ENCODE results near the gene SETD3. TPM values are rescaled to one million over a fixed set of nuclear protein-coding genes. Genes with fewer than 3 reads are reported as not detected.

Gene SETD3
- total RNA-seq, 6 experiments from 2014 or later, result 24.7 to 42.0 (median 28.8) TPM

GRCh38 chr14:99408971-99409289 is 71.7 kb downstream of the SETD3 start:
- no peak overlapping the region for H3K4me3 ChIP-seq
- ATAC-seq (no peak), DNase-seq (no peak)
- peaks cover 0 to 26% (median 1%) of the 10 kb centered on the region in 4 donors for H3K36me3 ChIP-seq
- intact Hi-C loops (cut with DNase I), result no loop called here
- H3K9me3 ChIP-seq, result no peaks in the 10 kb centered on the region
- no peak for TF ChIP-seq CTCF (IDR thresholded peaks at IDR 0.05)
- TF ChIP-seq POLR2A (IDR thresholded peaks at IDR 0.05), result no peak
- no peaks in the 10 kb centered on the region for H3K4me1 ChIP-seq
- WGBS (ENCODE audit: insufficient coverage, low coverage, low lambda C conversion rate, missing lambda C conversion rate), result 81% methylated on average over 5 of the region's 7 CpGs
- H3K27me3 ChIP-seq, result no peaks in the 10 kb centered on the region
- no peak overlapping the region for H3K27ac ChIP-seq

GRCh38 chr14:99408286-99408970 is 72.2 kb downstream of the SETD3 start:
- no peaks in the 10 kb centered on the region for H3K4me1 ChIP-seq
- no peak overlapping the region for H3K27ac ChIP-seq
- H3K27me3 ChIP-seq, result no peaks in the 10 kb centered on the region
- WGBS (ENCODE audit: insufficient coverage, low coverage, low lambda C conversion rate, missing lambda C conversion rate), result 92% methylated on average over 3 of the region's 8 CpGs
- no peak for DNase-seq
- intact Hi-C loops (cut with DNase I), result no loop called here
- ATAC-seq, result peak in 1 of 4 donors; percentile 38
- H3K4me3 ChIP-seq, result no peak overlapping the region
- H3K9me3 ChIP-seq, result no peaks in the 10 kb centered on the region
- H3K36me3 ChIP-seq, result peaks cover 0 to 28% (median 1%) of the 10 kb centered on the region in 4 donors
- TF ChIP-seq CTCF (IDR thresholded peaks at IDR 0.05), result no peak
- no peak for TF ChIP-seq POLR2A (IDR thresholded peaks at IDR 0.05)

GRCh38 chr14:99407416-99407815 is 73.2 kb downstream of the SETD3 start:
- 96% methylated on average over 10 of the region's 11 CpGs for WGBS (ENCODE audit: insufficient coverage, low coverage, low lambda C conversion rate, missing lambda C conversion rate)
- no peaks in the 10 kb centered on the region for H3K27me3 ChIP-seq
- ATAC-seq, result peak in 1 of 4 donors; percentile 25
- H3K4me3 ChIP-seq, result no peak overlapping the region
- H3K36me3 ChIP-seq, result peaks cover 0 to 24% (median 1%) of the 10 kb centered on the region in 4 donors
- TF ChIP-seq CTCF (IDR thresholded peaks at IDR 0.05) (no peak), POLR2A (IDR thresholded peaks at IDR 0.05) (no peak)
- H3K4me1 ChIP-seq, result peaks cover 0 to 2% (median under 1%) of the 10 kb centered on the region in 4 donors
- no peak for DNase-seq
- intact Hi-C loops (cut with DNase I), result no loop called here
- H3K27ac ChIP-seq, result no peak overlapping the region
- H3K9me3 ChIP-seq, result no peaks in the 10 kb centered on the region

- H3K4me1 ChIP-seq, result peaks cover 0 to 11% (median 4%) of the 10 kb centered on the region in 4 donors
- H3K9me3 ChIP-seq, result no peaks in the 10 kb centered on the region
- no peak for DNase-seq
- H3K27me3 ChIP-seq, result no peaks in the 10 kb centered on the region
- H3K4me3 ChIP-seq, result no peak overlapping the region
- H3K27ac ChIP-seq, result no peak overlapping the region
- no peak for ATAC-seq
- 90% methylated on average over 10 of the region's 10 CpGs for WGBS (ENCODE audit: insufficient coverage, low coverage, low lambda C conversion rate, missing lambda C conversion rate)
- TF ChIP-seq POLR2A (IDR thresholded peaks at IDR 0.05) (no peak), CTCF (IDR thresholded peaks at IDR 0.05) (no peak)
- peaks cover 0 to 33% (median 13%) of the 10 kb centered on the region in 4 donors for H3K36me3 ChIP-seq
- intact Hi-C loops (cut with DNase I), result no loop called here
Measured at GRCh38 chr14:99402950-99403349, 77.7 kb downstream of the SETD3 start.

Data from right lobe of liver (tissue), 6 donors.